ENCODE results near the gene KRTAP5-3.

- TF ChIP-seq CTCF (IDR thresholded peaks at IDR 0.05) = no peak
- TF ChIP-seq POLR2A (IDR thresholded peaks at IDR 0.05) = no peak
Measured at GRCh38 chr11:1639666-1640065, 31.4 kb upstream of the KRTAP5-3 start.
